SK-N-SH (cell line): ENCODE measurements around the gene FYN. TPM values are rescaled to one million over a fixed set of nuclear protein-coding genes. Genes with fewer than 3 reads are reported as not detected.

Experiments used
- CTCF ChIA-PET: fragments of 300-600, 350-600 bp; formaldehyde crosslinking; extraction: SDS; loops from one replicate; lab custom pipeline; 2021; lab: Yijun Ruan, JAX
- POLR2A ChIA-PET: fragments of 350-600 bp; sonication (Branson Sonifier 250); formaldehyde crosslinking; extraction: SDS; loops from one replicate; lab custom pipeline; 2020; ENCODE audit warnings: antibody characterized with exemption, inconsistent platforms; lab: Yijun Ruan, JAX
- DNase-seq: peaks from one replicate; pipeline ENCODE4 v3.0.0; 2012
- H2AFZ ChIP-seq: fragments of 200-600 bp; sonication (generic); 2 replicates; pipeline ENCODE4 v1.8.1; 2016; ENCODE audit warnings: antibody characterized with exemption, mild to moderate bottlenecking, low read depth
- H3F3A ChIP-seq: fragments of 200-600 bp; sonication (generic); replicated peaks from 2 replicates; pipeline ENCODE3; 2016; ENCODE audit warnings: antibody characterized with exemption, mild to moderate bottlenecking; ENCODE audit not compliant: insufficient read depth
- H3K27ac ChIP-seq, 2 experiments: fragments of 200-500 bp in 1 of 2; fragments of 200-600 bp in 1 of 2; sonication (Bioruptor generic) in 1 of 2; sonication (generic), shearing (Covaris generic) in 1 of 2; 2 replicates each; pipeline versions ENCODE4 v1.5.1 to v1.6.1; 2014 to 2016; ENCODE audit warnings: low read depth in 2 of 2, inconsistent platforms in 1 of 2, low read length in 1 of 2, mild to moderate bottlenecking in 1 of 2, mixed read lengths in 1 of 2
- H3K27me3 ChIP-seq: fragments of 200-600 bp; sonication (generic), shearing (Covaris generic); 2 replicates; pipeline ENCODE4 v1.6.1; 2016; ENCODE audit warnings: mixed run types; ENCODE audit not compliant: insufficient read depth
- H3K36me3 ChIP-seq, 2 experiments: fragments of 200-500 bp in 1 of 2; fragments of 200-600 bp in 1 of 2; sonication (Bioruptor generic) in 1 of 2; sonication (generic) in 1 of 2; replicated peaks in 1 of 2; 2 replicates each; pipeline versions ENCODE3 to v1.5.1; 2014 to 2016; ENCODE audit warnings: low read length in 1 of 2, mild to moderate bottlenecking in 1 of 2; ENCODE audit not compliant: insufficient read depth in 2 of 2, control insufficient read depth in 1 of 2
- H3K4me1 ChIP-seq, 2 experiments: fragments of 200-500 bp in 1 of 2; fragments of 200-600 bp in 1 of 2; sonication (Bioruptor generic) in 1 of 2; sonication (generic), shearing (Covaris generic) in 1 of 2; 2 replicates each; pipeline versions ENCODE4 v1.5.1 to v1.6.1; 2014 to 2016; ENCODE audit warnings: low read depth in 1 of 2, low read length in 1 of 2, mixed run types in 1 of 2; ENCODE audit not compliant: insufficient read depth in 2 of 2, control insufficient read depth in 1 of 2
- H3K4me2 ChIP-seq: fragments of 200-600 bp; sonication (generic), shearing (Covaris generic); 2 replicates; pipeline ENCODE4 v1.6.1; 2017; ENCODE audit warnings: mixed run types
- H3K4me3 ChIP-seq, 2 experiments: fragments of 200-500 bp in 1 of 2; fragments of 200-600 bp in 1 of 2; sonication (Bioruptor generic) in 1 of 2; sonication (generic), shearing (Covaris generic) in 1 of 2; 2 replicates each; pipeline versions ENCODE4 v1.5.1 to v1.8.1; 2014 to 2016; ENCODE audit warnings: low read depth in 2 of 2, inconsistent platforms in 1 of 2, low read length in 1 of 2, mild to moderate bottlenecking in 1 of 2, mixed read lengths in 1 of 2, moderate library complexity in 1 of 2
- H3K79me2 ChIP-seq: fragments of 200-600 bp; sonication (generic); 2 replicates; pipeline ENCODE4 v1.8.1; 2017; ENCODE audit warnings: mild to moderate bottlenecking; ENCODE audit not compliant: insufficient read depth
- H3K9ac ChIP-seq: fragments of 200-600 bp; sonication (generic); 2 replicates; pipeline ENCODE4 v1.6.1; 2017; ENCODE audit warnings: mixed run types
- H3K9me2 ChIP-seq: fragments of 200-600 bp; sonication (generic); 2 replicates; pipeline ENCODE4 v1.6.1; 2017; ENCODE audit warnings: mixed run types
- H3K9me3 ChIP-seq: fragments of 200-600 bp; sonication (generic); 2 replicates; pipeline ENCODE4 v1.6.1; 2017; ENCODE audit warnings: mixed run types, mild to moderate bottlenecking, moderate library complexity
- H4K20me1 ChIP-seq: fragments of 200-600 bp; sonication (generic); 2 replicates; pipeline ENCODE4 v1.6.1; 2017; ENCODE audit warnings: mild to moderate bottlenecking, mixed run types; ENCODE audit not compliant: insufficient read depth
- CHD2 ChIP-seq: fragments of 150-350 bp; IDR thresholded peaks from 2 replicates; pipeline ENCODE4 v1.6.1; 2018; ENCODE audit warnings: low read length; ENCODE audit not compliant: partially characterized antibody
- CTCF ChIP-seq: fragments of 200-600 bp; sonication (generic); IDR thresholded peaks from 2 replicates; pipeline ENCODE4 v1.6.1; 2017; ENCODE audit warnings: antibody characterized with exemption, mild to moderate bottlenecking, moderate library complexity
- EZH2phosphoT487 ChIP-seq: fragments of 200-600 bp; sonication (generic); IDR thresholded peaks from 2 replicates; pipeline ENCODE4 v1.6.1; 2017; ENCODE audit warnings: low read depth, mixed run types, mild to moderate bottlenecking, antibody characterized with exemption, moderate library complexity, borderline replicate concordance
- FOXJ3 ChIP-seq: sonication (generic); formaldehyde crosslinking; IDR thresholded peaks from 2 replicates; pipeline ENCODE4 v1.5.1; 2020; ENCODE audit warnings: mild to moderate bottlenecking, missing genetic modification reagents
- FOXM1 ChIP-seq: IDR thresholded peaks from 2 replicates; pipeline ENCODE4 v1.4.0; 2012; ENCODE audit warnings: low read depth, mild to moderate bottlenecking
- GABPA ChIP-seq: IDR thresholded peaks from 2 replicates; pipeline ENCODE4 v1.4.0; 2012; ENCODE audit warnings: low read depth, mild to moderate bottlenecking
- GATA2 ChIP-seq: sonication (generic); formaldehyde crosslinking; IDR thresholded peaks from 2 replicates; pipeline ENCODE4 v1.5.0; 2020; ENCODE audit warnings: mild to moderate bottlenecking, missing genetic modification reagents
- JUND ChIP-seq: IDR thresholded peaks from 2 replicates; pipeline ENCODE4 v1.4.0; 2012
- MAX ChIP-seq: IDR thresholded peaks from 2 replicates; pipeline ENCODE4 v1.4.0; 2012; ENCODE audit warnings: low read depth
- MEF2A ChIP-seq: IDR thresholded peaks from 2 replicates; pipeline ENCODE4 v1.4.0; 2012; ENCODE audit warnings: low read depth, borderline replicate concordance
- NFIC ChIP-seq: IDR thresholded peaks from 2 replicates; pipeline ENCODE4 v1.4.0; 2012; ENCODE audit warnings: borderline replicate concordance
- PBX3 ChIP-seq: IDR thresholded peaks from 2 replicates; pipeline ENCODE4; 2012
- RAD21 ChIP-seq: IDR thresholded peaks from 2 replicates; pipeline ENCODE4 v1.6.1; 2012; ENCODE audit warnings: mild to moderate bottlenecking, low read length
- RCOR1 ChIP-seq: fragments of 150-350 bp; IDR thresholded peaks from 2 replicates; pipeline ENCODE4 v1.6.1; 2017; ENCODE audit warnings: antibody characterized with exemption, low read length
- REST ChIP-seq: IDR thresholded peaks from 2 replicates; pipeline ENCODE4 v1.6.1; 2012; ENCODE audit warnings: mild to moderate bottlenecking, low read depth, low read length, moderate library complexity
- RXRA ChIP-seq: IDR thresholded peaks from 2 replicates; pipeline ENCODE4 v1.4.0; 2012; ENCODE audit warnings: low read depth, mild to moderate bottlenecking, borderline replicate concordance
- SIN3A ChIP-seq: IDR thresholded peaks from 2 replicates; pipeline ENCODE4 v1.6.1; 2012; ENCODE audit warnings: low read depth, mild to moderate bottlenecking, low read length, moderate library complexity, borderline replicate concordance
- SMC3 ChIP-seq: IDR thresholded peaks from 2 replicates; pipeline ENCODE4 v1.6.1; 2012; ENCODE audit warnings: low read depth, low read length, improper control_type of control experiment
- TAF1 ChIP-seq: IDR thresholded peaks from 2 replicates; pipeline ENCODE4 v1.6.1; 2012; ENCODE audit warnings: low read depth, mild to moderate bottlenecking, low read length, moderate library complexity, borderline replicate concordance
- TCF12 ChIP-seq: IDR thresholded peaks from 2 replicates; pipeline ENCODE4 v1.4.0; 2012
- USF2 ChIP-seq: fragments of 150-350 bp; IDR thresholded peaks from 2 replicates; pipeline ENCODE4 v1.6.1; 2017; ENCODE audit warnings: antibody characterized with exemption, low read length, low read depth, borderline replicate concordance
- ZBTB33 ChIP-seq: IDR thresholded peaks from 2 replicates; pipeline ENCODE4 v1.4.0; 2012; ENCODE audit warnings: low read depth, borderline replicate concordance
- WGBS: methylation state at CpG from one replicate; pipeline ENCODE4 v1.1.6; 2017; ENCODE audit warnings: low lambda C conversion rate; 5-methylcytosine and 5-hydroxymethylcytosine counted together
- polyA plus RNA-seq, 3 experiments: library from polyadenylated mRNA; depleted of rRNA; stranded (reverse); fragments of >200 nt; gene quantifications; 2 replicates each; pipeline ENCODE4 v1.2.3, GENCODE V29; 2012

Gene FYN
- polyA plus RNA-seq, 1 of the 3 experiments (the other 2 are of a cell fraction) = 31.0 TPM

- POLR2A ChIA-PET = interaction anchor here (0.7 kb wide), 1 partner anchor 29 kb away, joined by 3 read pairs; no protein-coding TSS in a partner anchor
- Histone ChIP-seq H3K9me2 (no peaks in the 10 kb centered on the region), H3K4me3 (peak overlapping the region; percentile 18 to 31; a peak in 3 of 4 replicates), H3K27me3 (no peaks in the 10 kb centered on the region), H3K27ac (peak overlapping the region; percentile 82 to 86), H4K20me1 (no peaks in the 10 kb centered on the region), H3K4me2 (peak overlapping the region; percentile 65), H3K9ac (peak overlapping the region; percentile 51; the same call in 1 of the 2 replicates), H3K9me3 (no peaks in the 10 kb centered on the region), H3K36me3 (no peaks in the 10 kb centered on the region), H2AFZ (no peak overlapping the region), H3F3A (peaks cover 12% of the 10 kb centered on the region), H3K79me2 (peaks cover 8% of the 10 kb centered on the region; the same call in 1 of the 2 replicates), H3K4me1 (peaks cover 39 to 49% of the 10 kb centered on the region in 2 experiments; a peak in 3 of 4 replicates)
- 32% methylated on average over 18 of the region's 18 CpGs for WGBS
- CTCF ChIA-PET = interaction anchor here (0.8 to 2.0 kb wide), 7 partner anchors 16 to 285 kb away, joined by 3 to 8 read pairs (median 3); no protein-coding TSS in a partner anchor
- peak; percentile 65 for DNase-seq
- TF ChIP-seq JUND (peak; percentile 50), FOXM1 (no peak), RCOR1 (peak; percentile 67), TAF1 (no peak), SIN3A (no peak), RAD21 (peak; percentile 28; the same call in 1 of the 2 replicates), PBX3 (peak; percentile 51), USF2 (no peak), EZH2phosphoT487 (no peak), TCF12 (peak; percentile 78), ZBTB33 (no peak), CTCF (no peak), NFIC (peak; percentile 80), FOXJ3 (CRISPR knock-in tag) (no peak; the same call in 1 of the 2 replicates), GABPA (no peak), MAX (no peak), MEF2A (no peak), RXRA (no peak), CHD2 (no peak), SMC3 (no peak), GATA2 (CRISPR knock-in tag) (peak; percentile 74), REST (no peak)
Measured at GRCh38 chr6:111759836-111760785, 113.1 kb downstream of the FYN start.
